Progenitor cell of endocrine pancreas (in vitro differentiated cells): ENCODE results near the gene MYOM3. TPM values are rescaled to one million over a fixed set of nuclear protein-coding genes. Genes with fewer than 3 reads are reported as not detected.

Experiments
- DNase-seq: peaks from one replicate; pipeline ENCODE4 v3.0.0; 2021; ENCODE audit warnings: low spot score; ENCODE audit not compliant: unreplicated experiment
- H3K27ac Mint-ChIP-seq: 2 replicates; pipeline ENCODE4 v1.8.0; 2021; ENCODE audit warnings: mild to moderate bottlenecking, moderate library complexity, mixed read lengths
- H3K27me3 Mint-ChIP-seq: 2 replicates; pipeline ENCODE4 v1.8.0; 2021; ENCODE audit warnings: mixed read lengths
- H3K36me3 Mint-ChIP-seq: 2 replicates; pipeline ENCODE4 v1.8.0; 2022; ENCODE audit warnings: mixed read lengths; ENCODE audit not compliant: insufficient read depth
- H3K4me1 Mint-ChIP-seq: 2 replicates; pipeline ENCODE4 v1.8.0; 2021; ENCODE audit warnings: low read depth, mixed read lengths
- H3K4me3 Mint-ChIP-seq: 2 replicates; pipeline ENCODE4 v1.8.0; 2021; ENCODE audit warnings: low read depth, mild to moderate bottlenecking, moderate library complexity, mixed read lengths
- H3K9me3 Mint-ChIP-seq: 2 replicates; pipeline ENCODE4 v1.8.0; 2021; ENCODE audit warnings: low read depth, mixed read lengths
- CTCF ChIP-seq: fragments of 200-600 bp; sonication (generic); IDR thresholded peaks from one replicate; pipeline ENCODE4 v1.5.0; 2021; ENCODE audit warnings: antibody characterized with exemption, mild to moderate bottlenecking; ENCODE audit not compliant: unreplicated experiment
- total RNA-seq: library from RNA; stranded (reverse); gene quantifications from 2 replicates; pipeline ENCODE4 v1.2.1, GENCODE V29; 2021

MYOM3 gene
- total RNA-seq, 1 donor from 2014 or later = 0.84 TPM

DNA sequence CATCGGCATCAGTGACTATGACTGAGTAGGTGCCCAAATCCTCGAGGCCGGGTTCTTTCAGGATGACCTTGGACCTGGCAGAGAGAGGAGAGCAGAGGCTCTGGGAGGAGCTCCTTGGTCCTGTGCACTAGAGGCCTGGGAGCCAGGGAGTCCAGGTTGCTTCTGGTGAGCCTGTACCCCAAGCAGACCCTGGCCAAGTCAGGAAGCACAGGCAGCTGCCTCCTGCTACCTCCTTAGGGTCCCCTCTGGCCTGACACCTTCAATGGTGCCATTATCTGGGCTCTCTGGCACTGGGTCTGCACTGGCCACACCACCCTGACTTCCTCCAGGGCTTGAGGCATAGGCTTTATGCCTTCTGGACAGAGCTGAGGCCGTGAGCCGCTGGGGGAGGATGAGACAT, 37.7 kb downstream of the MYOM3 start:
- TF ChIP-seq CTCF = no peak
- H3K36me3 Mint-ChIP-seq = no peaks in the 10 kb centered on the region
- H3K9me3 Mint-ChIP-seq = no peaks in the 10 kb centered on the region
- no peak overlapping the region for H3K27ac Mint-ChIP-seq
- no peak for DNase-seq
- H3K4me3 Mint-ChIP-seq = no peak overlapping the region
- H3K4me1 Mint-ChIP-seq = peaks cover 2% of the 10 kb centered on the region
- peaks cover 5% of the 10 kb centered on the region for H3K27me3 Mint-ChIP-seq

GRCh38 chr1:24071941-24072340, 40.0 kb downstream of the MYOM3 start:
- H3K4me1 Mint-ChIP-seq = peaks cover 2% of the 10 kb centered on the region
- no peaks in the 10 kb centered on the region for H3K9me3 Mint-ChIP-seq
- H3K36me3 Mint-ChIP-seq = no peaks in the 10 kb centered on the region
- no peak for DNase-seq
- no peak for TF ChIP-seq CTCF
- H3K4me3 Mint-ChIP-seq = no peak overlapping the region
- no peak overlapping the region for H3K27ac Mint-ChIP-seq
- H3K27me3 Mint-ChIP-seq = peaks cover 5% of the 10 kb centered on the region

GRCh38 chr1:24070821-24071393, 41.0 kb downstream of the MYOM3 start:
- Mint-ChIP-seq H3K36me3 (no peaks in the 10 kb centered on the region), H3K27ac (no peak overlapping the region), H3K4me3 (peak overlapping the region; percentile 37), H3K4me1 (peaks cover 2% of the 10 kb centered on the region), H3K9me3 (no peaks in the 10 kb centered on the region), H3K27me3 (peaks cover 9% of the 10 kb centered on the region)
- peak; percentile 77 for DNase-seq
- TF ChIP-seq CTCF = peak; percentile 86

GRCh38 chr1:24069817-24070216, 42.1 kb downstream of the MYOM3 start:
- Mint-ChIP-seq H3K4me1 (peaks cover 2% of the 10 kb centered on the region), H3K36me3 (no peaks in the 10 kb centered on the region), H3K4me3 (no peak overlapping the region), H3K9me3 (no peaks in the 10 kb centered on the region), H3K27ac (no peak overlapping the region), H3K27me3 (peaks cover 11% of the 10 kb centered on the region)
- no peak for DNase-seq
- TF ChIP-seq CTCF = no peak

DNA sequence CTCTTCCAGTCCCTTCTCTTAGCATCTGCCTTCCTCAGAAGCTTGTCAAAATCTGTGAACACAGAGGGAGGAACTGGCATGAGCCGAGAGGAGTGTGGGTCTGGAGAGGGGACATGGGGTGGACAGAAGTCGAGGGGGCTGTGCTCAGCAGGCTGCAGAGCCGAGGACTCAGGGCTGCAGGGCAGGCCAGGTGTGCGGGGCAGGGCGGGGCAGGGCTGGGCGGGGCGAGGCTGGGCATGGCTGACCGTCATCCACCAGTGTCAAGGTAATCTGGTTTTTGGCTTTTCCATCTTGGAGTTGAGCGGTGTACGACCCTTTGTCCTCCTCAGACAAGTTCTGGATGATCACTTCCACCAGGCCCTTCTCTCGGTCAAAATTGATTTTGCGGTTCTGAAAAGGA, 44.0 kb downstream of the MYOM3 start:
- H3K27ac Mint-ChIP-seq = no peak overlapping the region
- H3K4me1 Mint-ChIP-seq = peaks cover 2% of the 10 kb centered on the region
- H3K36me3 Mint-ChIP-seq = no peaks in the 10 kb centered on the region
- peaks cover 11% of the 10 kb centered on the region for H3K27me3 Mint-ChIP-seq
- no peaks in the 10 kb centered on the region for H3K9me3 Mint-ChIP-seq
- no peak overlapping the region for H3K4me3 Mint-ChIP-seq
- DNase-seq = no peak
- TF ChIP-seq CTCF = no peak
